ENCODE measurements around the gene SSTR5. TPM values are rescaled to one million over a fixed set of nuclear protein-coding genes. Genes with fewer than 3 reads are reported as not detected.

The SSTR5 gene
- total RNA-seq, 1 experiment from 2014 or later = not detected

- Histone ChIP-seq H3K36me3 (ENCODE audit: low read depth) (no peaks in the 10 kb centered on the region), H3K9me2 (ENCODE audit: insufficient read depth) (no peaks in the 10 kb centered on the region), H3F3A (ENCODE audit: insufficient read depth, low read depth) (no peaks in the 10 kb centered on the region), H3K27me3 (ENCODE audit: insufficient read depth, low read depth) (peaks cover 64% of the 10 kb centered on the region), H3K9me3 (ENCODE audit: insufficient read depth, low read depth) (no peaks in the 10 kb centered on the region), H3K4me1 (replicated peaks; ENCODE audit: insufficient read depth) (no peaks in the 10 kb centered on the region), H3K4me2 (no peak overlapping the region), H3K79me2 (ENCODE audit: low read depth) (no peaks in the 10 kb centered on the region), H4K20me1 (ENCODE audit: insufficient read depth) (0 out of 2 replicates have a peak, but pooled peaks cover 3% of the 10 kb centered on the region), H3K4me3 (no peak overlapping the region), H2AFZ (no peak overlapping the region), H3K27ac (no peak overlapping the region)
- POLR2A ChIA-PET (ENCODE audit: unreplicated experiment) = no interaction called here
- TF ChIP-seq EZH2 (IDR thresholded peaks at IDR 0.05; ENCODE audit: low read depth) (no peak), CTCF (conservative IDR thresholded peaks at IDR 0.05) (no peak)
- CTCF ChIA-PET = interaction anchor here (0.6 kb wide), 1 partner anchor 35 kb away, joined by 3 read pairs; no protein-coding TSS in a partner anchor
- no peak for DNase-seq
- intact Hi-C loops (cut with micrococcal nuclease; ENCODE audit: unreplicated experiment) = no loop called here
- BruUV-seq (replicated peaks) = no TSS peak
Measured at GRCh38 chr16:1127101-1127500, 54.6 kb downstream of the SSTR5 start.

GRCh38 chr16:1127971-1128715 is 55.6 kb downstream of the SSTR5 start:
- BruUV-seq (replicated peaks) = no TSS peak
- no peak overlapping the region for H3K27ac ChIP-seq
- no peaks in the 10 kb centered on the region for H3K79me2 ChIP-seq (ENCODE audit: low read depth)
- H3K4me1 ChIP-seq (replicated peaks; ENCODE audit: insufficient read depth) = no peaks in the 10 kb centered on the region
- H2AFZ ChIP-seq = no peak overlapping the region
- intact Hi-C loops (cut with micrococcal nuclease; ENCODE audit: unreplicated experiment) = no loop called here
- no peak for TF ChIP-seq EZH2 (IDR thresholded peaks at IDR 0.05; ENCODE audit: low read depth)
- no peak for TF ChIP-seq CTCF (conservative IDR thresholded peaks at IDR 0.05)
- H3K4me2 ChIP-seq = no peak overlapping the region
- no peak for DNase-seq
- H3K27me3 ChIP-seq (ENCODE audit: insufficient read depth, low read depth) = peaks cover 64% of the 10 kb centered on the region
- no peaks in the 10 kb centered on the region for H3K36me3 ChIP-seq (ENCODE audit: low read depth)
- no peaks in the 10 kb centered on the region for H3K9me3 ChIP-seq (ENCODE audit: insufficient read depth, low read depth)
- 0 out of 2 replicates have a peak, but pooled peaks cover 3% of the 10 kb centered on the region for H4K20me1 ChIP-seq (ENCODE audit: insufficient read depth)
- no peak overlapping the region for H3K4me3 ChIP-seq
- ChIA-PET POLR2A (ENCODE audit: unreplicated experiment) (no interaction called here), CTCF (no interaction called here)
- no peaks in the 10 kb centered on the region for H3K9me2 ChIP-seq (ENCODE audit: insufficient read depth)
- no peaks in the 10 kb centered on the region for H3F3A ChIP-seq (ENCODE audit: insufficient read depth, low read depth)

- intact Hi-C loops (cut with micrococcal nuclease; ENCODE audit: unreplicated experiment) = no loop called here
- H3F3A ChIP-seq (ENCODE audit: insufficient read depth, low read depth) = no peaks in the 10 kb centered on the region
- POLR2A ChIA-PET (ENCODE audit: unreplicated experiment) = no interaction called here
- CTCF ChIA-PET = no interaction called here
- H3K4me1 ChIP-seq (replicated peaks; ENCODE audit: insufficient read depth) = no peaks in the 10 kb centered on the region
- DNase-seq = no peak
- H3K9me3 ChIP-seq (ENCODE audit: insufficient read depth, low read depth) = no peaks in the 10 kb centered on the region
- no peak overlapping the region for H2AFZ ChIP-seq
- H3K27me3 ChIP-seq (ENCODE audit: insufficient read depth, low read depth) = peaks cover 64% of the 10 kb centered on the region
- H3K4me2 ChIP-seq = no peak overlapping the region
- no peak overlapping the region for H3K27ac ChIP-seq
- no peaks in the 10 kb centered on the region for H3K79me2 ChIP-seq (ENCODE audit: low read depth)
- no peaks in the 10 kb centered on the region for H3K36me3 ChIP-seq (ENCODE audit: low read depth)
- TF ChIP-seq CTCF (conservative IDR thresholded peaks at IDR 0.05) (no peak), EZH2 (IDR thresholded peaks at IDR 0.05; ENCODE audit: low read depth) (no peak)
- no peak overlapping the region for H3K4me3 ChIP-seq
- BruUV-seq (replicated peaks) = no TSS peak
- H3K9me2 ChIP-seq (ENCODE audit: insufficient read depth) = no peaks in the 10 kb centered on the region
- H4K20me1 ChIP-seq (ENCODE audit: insufficient read depth) = 0 out of 2 replicates have a peak, but pooled peaks cover 3% of the 10 kb centered on the region
Measured at GRCh38 chr16:1129106-1129960, 56.8 kb downstream of the SSTR5 start.
